IPS DF 4.7 (cell line): Measurements from ENCODE around the gene APBB1IP.
"Not testable (repeated sequence)": the region's sequence is repeated elsewhere in the genome, so short reads cannot be mapped to it uniquely, and the experiment has no call there.

ENCODE experiments used
- DNase-seq: peaks from one replicate; pipeline ENCODE4 v3.0.0-alpha.2; 2013; ENCODE audit warnings: low spot score; ENCODE audit errors: extremely low read depth

The APBB1IP gene

DNA sequence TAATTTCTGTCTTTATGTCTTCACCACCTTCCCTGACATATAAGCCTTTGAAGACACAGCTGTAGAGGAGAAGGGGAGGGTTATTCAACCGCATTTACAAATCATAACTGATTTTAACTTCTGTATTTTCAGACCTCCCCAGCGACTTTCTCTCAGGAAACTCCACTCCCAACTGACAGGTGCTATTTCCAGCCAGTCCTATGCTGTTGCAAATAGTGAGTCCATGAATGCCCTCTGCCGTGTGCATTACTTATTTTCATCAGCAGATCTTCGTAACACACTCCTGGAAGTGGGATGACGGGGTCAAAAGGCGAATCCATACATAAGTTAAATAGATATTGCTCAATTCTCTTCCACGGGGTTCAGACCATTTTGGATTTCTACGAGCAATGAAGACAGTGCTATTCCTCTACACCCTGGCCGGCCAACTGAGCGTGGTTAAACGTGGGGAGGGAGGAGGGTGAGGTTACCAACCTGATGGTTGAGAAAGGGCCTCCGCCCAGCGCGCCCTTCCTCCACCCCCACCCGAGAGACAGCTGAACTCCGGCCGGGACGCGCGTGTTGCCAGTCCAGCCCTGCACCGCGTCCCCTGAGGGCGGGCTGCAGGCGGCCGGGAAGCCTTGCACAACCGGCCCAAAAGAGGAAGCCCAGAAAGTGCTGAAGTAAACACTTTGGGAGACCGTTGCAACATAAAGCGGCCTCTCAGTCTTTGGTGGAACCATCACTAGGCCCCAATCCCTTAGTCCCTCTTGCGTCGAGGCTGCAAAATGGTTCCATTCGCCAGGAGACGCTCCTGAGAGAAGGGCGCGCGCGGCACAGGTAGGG lies at the start of gene APBB1IP:
Gene APBB1IP (plus strand): TSS at position 705 of the 825 bp plus-strand sequence. CDS start 53,986 bp downstream, outside the sequence.
- no peak for DNase-seq

GRCh38 chr10:26389533-26389932 lies 48.6 kb upstream of the APBB1IP start:
- no peak for DNase-seq

DNA sequence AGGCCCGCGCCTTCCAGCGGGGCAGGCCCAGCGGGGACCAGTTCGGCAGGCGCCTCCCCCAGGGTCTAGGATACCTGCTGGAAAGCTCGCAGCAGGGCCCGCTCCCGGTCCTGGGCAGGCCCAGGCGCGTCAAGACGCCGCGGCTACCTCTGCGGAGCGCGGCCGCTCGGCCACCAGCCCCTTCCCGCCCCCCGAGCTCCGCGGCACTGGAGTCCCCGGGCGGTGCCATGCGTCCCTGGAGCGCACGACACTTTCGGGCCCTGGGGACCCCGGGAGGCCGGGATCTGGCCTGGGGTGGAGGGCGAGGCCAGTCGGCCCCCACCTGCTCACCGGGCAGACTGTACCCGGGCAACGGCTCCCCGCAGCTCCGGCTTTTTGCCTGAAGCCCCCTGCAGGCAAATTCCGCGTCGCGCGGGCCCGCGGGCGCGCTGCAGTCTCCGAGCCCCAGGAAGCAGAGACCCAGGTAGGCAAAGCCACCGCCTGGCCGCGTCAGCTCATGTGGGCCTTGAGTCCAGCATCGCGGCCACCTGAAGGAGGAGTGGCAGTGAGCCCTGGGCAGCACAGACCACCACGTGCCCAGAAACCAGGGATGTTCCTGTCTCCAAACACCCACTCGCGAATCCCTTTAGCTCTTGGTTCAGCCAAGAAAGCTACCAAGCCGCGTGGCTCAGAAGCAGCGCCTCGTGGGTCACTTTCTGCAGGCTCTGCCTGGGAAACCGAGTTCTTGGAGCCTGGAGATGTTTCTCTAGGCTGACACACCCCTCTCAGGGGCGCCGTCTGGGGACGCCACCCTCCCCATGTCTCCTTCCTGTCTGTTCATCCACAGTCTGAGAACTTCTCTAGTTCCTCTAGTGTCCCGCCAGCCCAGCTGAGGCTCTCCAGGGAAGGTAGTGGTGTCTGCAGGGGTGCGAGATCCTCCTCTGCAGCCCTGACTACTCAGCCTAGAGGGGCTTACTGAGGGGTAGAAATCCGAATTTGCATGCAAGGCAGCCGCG lies 46.1 kb upstream of the APBB1IP start:
- no peak for DNase-seq

- not testable (repeated sequence) for DNase-seq
Observed at GRCh38 chr10:26398353-26398752, 39.8 kb upstream of the APBB1IP start.

DNA sequence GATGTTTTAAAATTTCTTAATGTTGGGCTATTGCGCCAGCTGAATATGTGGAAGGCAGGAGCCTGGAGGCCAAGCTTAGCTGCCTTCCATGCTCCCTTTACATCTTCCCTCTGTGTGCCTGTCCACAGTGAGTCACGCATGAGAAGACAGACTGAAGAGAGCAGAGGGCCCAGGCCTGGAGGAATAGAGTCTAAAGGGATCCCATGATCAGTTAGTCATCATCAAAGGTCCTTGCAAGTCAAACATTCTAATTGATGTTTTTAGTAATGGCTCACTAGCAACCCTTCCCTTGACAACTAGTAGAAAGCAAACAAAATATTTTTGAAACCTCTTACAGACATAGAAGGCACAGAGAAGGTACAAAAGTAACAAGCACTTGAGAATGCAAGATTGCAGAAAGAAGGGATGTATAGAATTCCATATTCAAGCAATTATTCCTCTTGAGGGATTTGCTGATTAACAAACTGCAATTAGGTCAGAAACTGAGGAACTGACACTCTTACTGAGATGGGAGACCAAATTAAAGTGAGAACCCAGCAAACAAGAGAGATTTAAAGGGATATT lies 30.7 kb upstream of the APBB1IP start:
- no peak for DNase-seq

DNA sequence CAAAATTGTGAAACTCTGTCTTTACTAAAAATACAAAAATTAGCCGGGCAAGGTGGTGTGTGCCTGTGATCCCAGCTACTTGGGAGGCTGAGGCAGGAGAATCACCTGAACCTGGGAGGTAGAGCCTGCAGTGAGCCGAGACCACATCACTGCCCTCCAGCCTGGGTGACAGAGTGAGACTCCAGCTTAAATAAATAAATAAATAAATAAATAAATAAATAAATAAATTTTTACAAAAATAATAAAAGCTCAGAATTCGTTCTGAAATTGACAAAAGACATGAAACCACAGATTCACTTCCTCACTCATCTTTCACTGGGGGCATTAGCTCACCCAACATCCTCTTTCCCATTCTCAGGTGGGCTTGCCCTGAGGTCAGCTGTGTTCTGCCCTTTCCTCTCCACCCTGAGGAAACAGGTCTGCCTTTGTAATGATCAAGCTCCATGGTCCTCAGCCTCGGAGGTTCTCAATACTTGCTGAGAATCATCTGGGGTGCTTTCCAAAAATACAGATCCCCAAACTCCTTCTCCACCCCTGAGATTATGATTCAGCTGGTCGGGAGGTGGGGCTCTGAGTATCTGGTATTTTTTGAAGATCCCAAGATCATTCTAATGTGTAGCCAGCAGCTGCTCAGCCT lies 29.2 kb upstream of the APBB1IP start:
- DNase-seq = no peak

- DNase-seq = no peak
Observed at GRCh38 chr10:26410356-26410755, 27.8 kb upstream of the APBB1IP start.

- DNase-seq = no peak
Observed at GRCh38 chr10:26412932-26413331, 25.2 kb upstream of the APBB1IP start.

DNA sequence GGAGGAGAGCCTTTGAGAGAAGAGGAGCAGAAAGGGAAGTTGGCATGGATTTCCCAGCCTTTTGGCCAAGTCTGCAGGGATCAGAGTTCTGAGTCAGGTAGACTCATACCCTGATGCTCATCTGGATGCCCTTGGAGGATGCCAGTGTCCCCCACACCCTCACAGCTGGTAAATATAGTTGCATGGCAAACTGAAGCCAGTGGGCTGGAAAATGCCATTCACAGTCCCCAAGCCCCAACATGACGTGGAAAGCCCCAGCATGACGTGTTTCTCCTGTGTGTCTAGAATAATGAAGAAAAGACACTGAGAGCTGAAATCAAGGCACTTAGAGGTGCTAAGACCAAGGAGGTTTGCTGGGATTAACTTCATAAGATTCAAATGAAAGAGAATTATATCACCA lies 24.8 kb upstream of the APBB1IP start:
- no peak for DNase-seq

DNA sequence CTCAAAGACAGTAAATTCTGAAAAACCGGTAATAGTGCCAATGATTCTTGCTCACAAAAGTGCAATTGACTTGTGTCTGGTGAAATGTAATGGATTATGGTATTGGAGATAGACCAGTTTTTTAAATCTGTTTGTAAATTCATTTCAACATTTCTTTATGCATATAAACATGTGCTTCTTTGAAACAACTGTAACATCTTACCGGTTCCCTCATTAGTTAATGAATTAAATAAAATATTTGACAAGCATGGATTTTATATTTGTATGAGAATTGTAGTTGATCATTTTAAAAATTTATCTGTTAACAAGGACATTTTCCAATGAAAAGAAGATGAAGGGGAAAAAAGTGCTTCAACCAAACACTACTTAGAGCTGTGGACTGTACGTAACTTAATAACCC lies 21.0 kb upstream of the APBB1IP start:
- no peak for DNase-seq

- DNase-seq = no peak
Observed at GRCh38 chr10:26422977-26423376, 15.2 kb upstream of the APBB1IP start.

GRCh38 chr10:26423722-26424121 lies 14.4 kb upstream of the APBB1IP start:
- DNase-seq = no peak

- no peak for DNase-seq
Observed at GRCh38 chr10:26430641-26431163, 7.4 kb upstream of the APBB1IP start.

GRCh38 chr10:26432938-26433337 lies 5.2 kb upstream of the APBB1IP start:
- no peak for DNase-seq

DNA sequence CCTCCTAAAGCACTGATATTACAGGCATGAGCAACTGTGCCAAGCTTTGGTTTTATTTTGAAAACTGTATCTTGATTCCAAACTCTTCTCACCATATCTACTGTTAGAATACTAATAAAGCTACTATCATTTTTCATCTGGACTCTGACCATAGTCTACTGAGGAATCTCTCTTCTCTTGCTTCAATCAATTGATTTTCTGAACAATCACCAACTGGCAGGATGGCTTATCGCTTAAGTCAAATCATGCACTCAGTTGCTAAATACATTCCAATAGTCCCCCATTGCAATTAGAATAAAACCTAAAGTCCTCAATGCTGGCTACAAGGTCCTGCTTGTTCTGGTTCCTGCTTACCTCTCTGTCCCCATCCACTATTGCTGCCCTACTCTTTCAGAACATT lies 2.3 kb upstream of the APBB1IP start:
- no peak for DNase-seq

- no peak for DNase-seq
Observed at GRCh38 chr10:26436848-26437247, 1.3 kb upstream of the APBB1IP start.

GRCh38 chr10:26438534-26439341 lies 597 bp downstream of the APBB1IP start:
- DNase-seq = no peak

GRCh38 chr10:26439406-26440087 lies 1.4 kb downstream of the APBB1IP start:
- no peak for DNase-seq

- no peak for DNase-seq
Observed at GRCh38 chr10:26440088-26440470, 1.9 kb downstream of the APBB1IP start.
